HG03521 (cell line): ENCODE data around the gene STIM1.

ENCODE experiments used
- ATAC-seq: cut with Tn5 transposase; IDR thresholded peaks from one replicate; pipeline ENCODE4 v1.9.1; 2021; ENCODE audit warnings: mild to moderate bottlenecking, moderate library complexity; ENCODE audit not compliant: unreplicated experiment

STIM1 gene

DNA sequence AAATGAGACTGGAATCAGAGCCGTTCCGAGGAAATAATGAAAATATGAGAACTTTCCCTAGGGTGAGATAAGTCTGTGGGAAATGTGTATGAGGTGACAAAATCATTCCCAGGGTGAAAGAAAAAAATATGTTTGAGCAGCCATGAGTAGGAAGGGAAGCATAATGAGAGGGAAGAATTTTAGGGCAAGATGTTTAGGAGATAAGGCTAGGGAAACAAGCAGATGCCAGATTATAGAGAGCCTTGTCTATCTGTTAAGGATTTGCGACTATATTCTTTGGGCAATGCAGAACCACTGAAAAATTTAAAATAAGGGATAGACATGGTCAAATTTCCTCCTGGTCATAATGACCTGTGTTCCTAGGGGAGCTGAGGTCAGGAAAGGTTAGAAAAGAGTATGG lies 54.4 kb downstream of the STIM1 start:
- no peak for ATAC-seq

GRCh38 chr11:3911908-3912505 lies 56.5 kb downstream of the STIM1 start:
- ATAC-seq = no peak

GRCh38 chr11:3913921-3914320 lies 58.5 kb downstream of the STIM1 start:
- ATAC-seq = no peak

- ATAC-seq = no peak
Observed at GRCh38 chr11:3914805-3915204, 59.3 kb downstream of the STIM1 start.

DNA sequence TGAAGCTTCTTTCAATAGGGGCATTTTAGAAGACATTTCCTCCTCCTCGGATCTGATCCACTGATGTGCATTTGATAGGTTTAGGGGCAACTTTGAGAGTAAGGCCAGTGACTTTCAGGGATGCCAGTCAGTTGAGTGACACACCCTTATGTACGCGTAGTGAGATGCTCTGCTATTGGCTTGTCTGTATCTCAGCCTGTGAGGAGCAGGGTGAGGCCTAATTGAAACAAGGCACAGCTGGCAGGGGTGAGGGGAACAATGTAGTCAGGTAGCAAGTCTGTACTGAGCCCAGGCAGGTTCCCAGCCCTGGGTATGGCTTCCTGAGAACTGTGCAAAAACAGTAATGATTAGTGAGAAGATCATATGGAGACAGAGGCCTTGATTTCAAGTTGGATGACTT lies 61.5 kb downstream of the STIM1 start:
- no peak for ATAC-seq

DNA sequence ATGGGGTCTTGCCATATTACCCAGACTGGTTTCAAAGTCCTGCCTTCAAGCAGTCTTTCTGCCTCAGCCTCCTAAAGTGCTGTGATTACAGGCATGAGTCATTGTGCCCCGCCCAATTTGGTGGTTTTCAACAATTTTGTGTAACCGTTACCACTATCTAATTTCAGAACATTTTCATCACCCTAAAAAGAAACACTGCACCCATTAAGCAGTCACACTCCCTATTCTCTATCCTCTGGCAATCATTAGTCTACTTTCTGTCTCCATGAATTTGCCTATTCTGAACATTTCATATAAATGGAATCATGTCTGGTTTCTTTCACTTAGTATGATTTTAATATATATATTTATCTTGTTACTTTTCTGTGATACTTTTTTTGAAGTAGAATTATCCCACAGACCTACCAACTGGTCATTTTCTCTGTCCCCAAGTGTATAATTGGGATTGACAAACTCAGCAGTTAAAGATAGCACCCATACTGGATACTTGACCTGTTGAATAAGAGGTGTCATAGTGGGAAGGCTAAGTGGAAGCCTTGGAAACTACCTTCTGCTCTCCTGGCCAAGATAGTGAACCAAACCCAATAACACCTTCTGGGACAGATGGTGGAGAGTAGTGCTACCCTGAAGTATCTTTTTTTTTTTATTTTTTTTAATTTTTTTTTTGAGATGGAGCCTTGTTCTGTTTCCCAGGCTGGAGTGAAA lies 64.8 kb downstream of the STIM1 start:
- ATAC-seq = peak; percentile 53

- no peak for ATAC-seq
Observed at GRCh38 chr11:3922056-3922455, 66.6 kb downstream of the STIM1 start.

GRCh38 chr11:3925513-3925912 lies 70.0 kb downstream of the STIM1 start:
- no peak for ATAC-seq

- ATAC-seq = no peak
Observed at GRCh38 chr11:3926458-3927095, 71.1 kb downstream of the STIM1 start.

DNA sequence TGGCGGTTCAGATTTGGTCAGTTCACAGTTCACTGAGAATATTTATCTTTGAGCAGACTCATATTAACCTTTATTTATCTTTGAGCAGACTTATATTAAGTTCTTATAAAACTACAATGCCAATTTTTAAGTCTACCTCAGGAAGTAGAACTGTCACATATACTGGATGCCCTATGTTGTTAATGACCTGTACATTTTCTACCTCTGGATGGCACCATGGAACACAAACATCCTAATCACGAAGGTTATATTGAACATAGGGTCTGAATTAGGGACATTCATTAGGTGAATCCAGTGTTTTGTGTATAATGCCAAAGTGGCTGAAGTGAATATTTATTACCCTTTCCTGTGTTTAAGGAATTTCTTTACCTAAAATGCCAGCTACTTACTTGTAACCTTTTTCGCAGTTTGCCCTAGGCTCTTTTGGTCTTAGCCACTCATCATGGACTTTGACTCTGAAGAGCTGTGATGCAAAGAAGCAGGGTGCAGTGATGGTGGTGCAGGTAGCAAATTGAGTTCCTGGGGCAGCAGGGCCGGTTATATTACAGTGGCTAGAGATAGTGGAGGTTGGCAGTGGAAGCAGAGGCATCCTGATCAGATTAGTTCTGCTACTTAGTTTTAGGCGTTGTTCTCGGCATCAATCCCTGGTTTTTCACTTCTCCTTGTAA lies 71.8 kb downstream of the STIM1 start:
- ATAC-seq = no peak

GRCh38 chr11:3929232-3929631 lies 73.8 kb downstream of the STIM1 start:
- ATAC-seq = no peak

- no peak for ATAC-seq
Observed at GRCh38 chr11:3929649-3930048, 74.2 kb downstream of the STIM1 start.

DNA sequence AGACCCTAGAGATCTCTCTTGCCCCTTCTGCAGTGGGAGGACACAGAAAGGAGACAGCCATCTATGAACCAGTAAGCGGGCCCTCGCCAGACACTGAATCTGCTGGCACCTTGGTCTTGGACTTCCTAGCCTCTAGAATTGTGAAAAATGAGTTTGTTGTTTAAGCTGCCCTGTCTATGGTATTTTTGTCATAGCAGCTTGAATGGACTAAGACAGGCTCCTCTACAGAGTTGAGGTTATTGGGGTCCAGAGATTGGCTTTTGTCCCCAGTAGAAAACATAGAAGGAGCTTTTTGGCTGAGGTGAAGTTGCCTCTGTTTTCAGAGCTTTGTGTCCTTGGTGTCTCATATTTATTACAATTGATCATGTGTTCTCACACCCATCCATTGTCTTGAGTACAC lies 77.2 kb downstream of the STIM1 start:
- no peak for ATAC-seq

DNA sequence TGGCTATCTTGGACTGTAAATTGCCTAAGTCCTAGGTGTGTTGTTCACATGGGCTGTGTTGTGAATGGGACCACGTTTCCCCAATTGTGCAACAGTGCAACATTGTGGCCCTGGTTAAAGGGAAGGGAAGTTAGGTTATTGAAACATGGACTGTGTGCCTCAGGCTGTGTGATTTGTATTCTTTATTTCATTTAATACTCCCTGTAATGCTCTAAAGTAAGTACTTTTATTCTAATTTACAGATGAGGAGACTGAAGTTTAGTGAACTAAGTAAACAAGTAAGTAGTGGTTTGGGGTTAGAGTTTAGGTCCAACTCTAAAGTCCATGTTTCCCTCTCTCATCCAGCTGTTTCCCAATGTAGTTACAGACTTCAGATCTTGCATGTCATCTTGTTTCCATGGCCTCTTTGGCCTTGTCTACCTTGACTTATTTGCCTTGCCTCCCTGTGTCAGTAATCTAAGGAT lies 77.7 kb downstream of the STIM1 start:
- no peak for ATAC-seq

DNA sequence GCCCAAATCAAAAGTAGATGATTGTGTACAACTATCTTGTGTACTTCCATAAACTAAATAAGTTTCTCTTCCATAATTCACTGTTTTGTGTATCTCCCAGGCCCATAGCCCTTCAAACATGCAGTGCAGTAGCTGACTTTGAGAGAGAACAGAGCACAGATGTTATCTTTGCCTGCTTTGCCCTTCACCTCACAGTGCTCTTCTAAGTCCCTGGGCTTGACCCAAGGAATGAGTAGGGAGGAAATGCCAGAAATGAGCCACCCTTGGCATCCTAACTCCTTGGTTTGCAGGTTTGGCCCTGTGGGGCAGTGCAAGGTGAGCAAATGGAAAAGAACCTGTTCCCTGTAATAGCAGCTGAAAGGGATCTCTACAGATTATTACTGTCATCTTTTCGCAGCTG lies 79.2 kb downstream of the STIM1 start:
- ATAC-seq = no peak

GRCh38 chr11:3936517-3936916 lies 81.1 kb downstream of the STIM1 start:
- no peak for ATAC-seq

DNA sequence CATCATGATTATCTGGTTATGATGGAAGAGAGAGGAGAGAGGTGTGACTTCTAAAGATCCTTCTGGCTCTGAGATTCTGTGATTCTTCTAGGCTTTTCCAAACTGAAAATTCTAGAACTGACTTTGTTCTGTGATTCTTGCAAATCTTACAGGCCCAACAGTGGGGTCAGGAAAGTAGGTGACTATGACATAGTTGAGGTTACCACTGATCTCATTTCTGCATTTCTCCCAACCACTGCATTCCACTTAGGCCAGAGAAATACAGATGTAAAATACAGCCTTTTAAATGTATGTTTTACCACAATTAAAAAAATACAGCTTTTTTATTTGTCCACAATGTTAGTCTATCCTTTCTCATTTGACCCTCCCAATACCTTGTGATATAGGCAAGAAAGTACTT lies 83.7 kb downstream of the STIM1 start:
- ATAC-seq = no peak

DNA sequence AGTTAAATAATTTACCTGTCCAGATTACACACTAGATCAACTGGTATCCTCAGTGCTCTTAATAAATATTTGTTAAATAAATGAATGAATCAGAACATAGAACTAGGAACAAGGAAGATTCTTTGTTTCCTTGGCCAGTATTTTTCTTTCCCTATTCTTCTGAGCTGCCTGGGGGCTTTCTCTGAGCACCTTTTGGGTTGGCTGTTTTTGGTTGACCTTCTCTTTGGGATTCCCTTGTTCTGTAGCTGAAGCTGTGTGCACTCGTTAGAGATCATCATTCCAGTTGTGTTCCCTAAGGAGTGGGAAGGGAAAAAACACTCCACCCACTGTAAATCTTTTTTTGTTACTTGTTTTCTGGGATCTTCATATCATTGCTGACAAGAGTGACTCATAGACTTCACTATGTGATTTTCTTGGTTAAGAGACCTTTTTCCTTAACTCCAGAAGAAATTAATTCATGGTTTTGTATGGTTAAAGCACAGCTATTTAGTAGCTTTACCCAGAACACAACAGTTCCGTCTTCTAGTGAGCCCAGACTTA lies 84.3 kb downstream of the STIM1 start:
- ATAC-seq = no peak

- ATAC-seq = no peak
Observed at GRCh38 chr11:3942160-3942955, 86.9 kb downstream of the STIM1 start.

- no peak for ATAC-seq
Observed at GRCh38 chr11:3942956-3943497, 87.6 kb downstream of the STIM1 start.
